Lower leg skin (tissue), 3 donors: ENCODE measurements around the gene ABCC9.

Experiments
- CTCF ChIP-seq, 3 donors: fragments of 450-650 bp; IDR thresholded peaks; one replicate each; pipeline ENCODE4 v1.5.1; 2016; ENCODE audit warnings: antibody characterized with exemption in 3 of 3, mild to moderate bottlenecking in 3 of 3, moderate library complexity in 2 of 3
- POLR2A ChIP-seq, 2 donors: fragments of 450-650 bp; IDR thresholded peaks; one replicate each; pipeline ENCODE4 v1.6.1; 2016 to 2017; ENCODE audit warnings: antibody characterized with exemption in 2 of 2, mild to moderate bottlenecking in 1 of 2, moderate library complexity in 1 of 2

GRCh38 chr12:21945002-21945401, 3.8 kb upstream of the ABCC9 start:
- TF ChIP-seq CTCF (IDR thresholded peaks at IDR 0.05) (no peak), POLR2A (IDR thresholded peaks at IDR 0.05) (no peak)
